Measurements from ENCODE around the gene CRPPA.
"Not testable (repeated sequence)": the region's sequence is repeated elsewhere in the genome, so short reads cannot be mapped to it uniquely, and the experiment has no call there.

The CRPPA gene

GRCh38 chr7:16396766-16397500, 24.4 kb downstream of the CRPPA start:
- no peak for DNase-seq

- no peak for DNase-seq
Observed at GRCh38 chr7:16395121-16395520, 26.2 kb downstream of the CRPPA start.

DNA sequence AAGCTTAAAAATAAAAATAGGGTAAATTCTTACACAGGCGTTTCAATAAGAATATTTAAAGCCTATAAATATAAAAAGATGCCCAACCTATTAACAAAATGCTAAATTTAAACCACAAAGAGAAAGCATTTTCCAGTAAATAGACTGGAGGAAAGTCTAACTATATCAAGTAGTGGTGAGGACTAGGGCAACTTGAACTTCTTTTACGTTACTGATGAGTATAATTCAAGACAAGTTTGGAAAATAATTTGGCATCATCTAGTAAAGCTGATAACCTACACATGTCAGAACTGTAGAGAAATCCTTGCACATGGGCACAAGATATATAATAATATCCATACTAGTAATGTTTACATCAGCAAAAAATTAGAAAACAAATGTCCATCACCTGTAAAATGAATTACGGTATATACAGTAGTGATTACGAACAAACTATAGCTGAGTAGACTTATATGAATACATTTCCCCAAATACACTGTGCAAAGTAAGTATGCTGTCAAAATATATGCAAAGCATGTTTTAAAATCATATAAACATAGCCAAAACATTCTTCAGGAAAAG, 27.4 kb downstream of the CRPPA start:
- no peak for DNase-seq

- DNase-seq, result no peak
Observed at GRCh38 chr7:16392990-16393523, 28.3 kb downstream of the CRPPA start.

DNA sequence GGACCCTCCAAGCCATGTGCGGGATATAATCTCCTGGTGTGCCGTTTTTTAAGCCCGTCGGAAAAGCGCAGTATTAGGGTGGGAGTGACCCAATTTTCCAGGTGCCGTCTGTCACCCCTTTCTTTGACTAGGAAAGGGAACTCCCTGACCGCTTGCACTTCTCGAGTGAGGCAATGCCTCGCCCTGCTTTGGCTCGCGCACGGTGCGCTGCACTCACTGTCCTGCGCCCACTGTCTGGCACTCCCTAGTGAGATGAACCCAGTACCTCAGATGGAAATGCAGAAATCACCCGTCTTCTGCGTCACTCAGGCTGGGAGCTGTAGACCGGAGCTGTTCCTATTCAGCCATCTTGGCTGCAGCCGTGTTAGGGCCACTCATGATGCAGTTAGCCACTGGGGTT, 37.6 kb downstream of the CRPPA start:
- DNase-seq, result not testable (repeated sequence)

GRCh38 chr7:16383103-16383502, 38.2 kb downstream of the CRPPA start:
- not testable (repeated sequence) for DNase-seq
